ES-I3 (cell line): ENCODE data around the gene CELF1.
"Not testable (repeated sequence)": the region's sequence is repeated elsewhere in the genome, so short reads cannot be mapped to it uniquely, and the experiment has no call there.

ENCODE experiments used
- H3K36me3 ChIP-seq: 2 replicates; pipeline ENCODE4 v1.6.1; 2013; ENCODE audit warnings: mild to moderate bottlenecking, low read length, control low read depth, moderate library complexity; ENCODE audit not compliant: insufficient read depth
- H3K4me1 ChIP-seq: 2 replicates; pipeline ENCODE4 v1.6.1; 2013; ENCODE audit warnings: mild to moderate bottlenecking, control low read depth, low read length; ENCODE audit not compliant: insufficient read depth
- H3K9ac ChIP-seq: 2 replicates; pipeline ENCODE4 v1.6.1; 2013; ENCODE audit warnings: low read depth, mild to moderate bottlenecking, low read length, moderate library complexity
- H3K9me3 ChIP-seq: 2 replicates; pipeline ENCODE4 v1.6.1; 2013; ENCODE audit warnings: mild to moderate bottlenecking, low read length, moderate library complexity; ENCODE audit not compliant: control insufficient read depth, insufficient read depth

The CELF1 gene

DNA sequence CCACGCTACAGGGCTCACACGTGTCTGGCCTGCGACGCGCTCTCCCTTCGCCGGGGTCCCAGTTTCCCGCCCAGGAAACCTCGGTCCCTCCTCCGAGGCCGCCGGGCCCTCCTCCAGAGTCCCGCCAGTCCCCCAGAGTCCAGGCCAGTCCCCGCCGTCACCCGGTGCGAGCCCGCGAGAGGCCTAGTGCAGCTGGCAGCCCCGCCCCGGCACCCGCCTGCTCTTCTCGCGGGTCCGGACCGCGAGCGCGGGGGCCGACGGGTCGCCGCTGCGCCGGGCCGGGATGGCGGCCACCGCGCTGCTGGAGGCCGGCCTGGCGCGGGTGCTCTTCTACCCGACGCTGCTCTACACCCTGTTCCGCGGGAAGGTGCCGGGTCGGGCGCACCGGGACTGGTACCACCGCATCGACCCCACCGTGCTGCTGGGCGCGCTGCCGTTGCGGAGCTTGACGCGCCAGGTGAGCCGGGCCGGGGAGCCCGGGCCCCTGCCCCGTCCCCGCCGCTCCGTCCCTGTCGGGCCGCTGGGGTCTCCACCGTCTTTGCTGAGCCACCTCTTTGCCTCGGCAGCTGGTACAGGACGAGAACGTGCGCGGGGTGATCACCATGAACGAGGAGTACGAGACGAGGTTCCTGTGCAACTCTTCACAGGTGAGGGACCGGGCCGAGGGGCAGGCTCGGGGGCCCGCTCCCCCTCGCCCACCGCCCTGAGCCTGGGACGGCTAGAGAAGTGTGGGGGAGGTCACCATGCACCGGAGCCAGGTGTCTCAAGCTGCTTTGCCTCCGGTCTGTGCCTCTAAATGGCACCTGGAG is 12.6 kb upstream of the CELF1 start, which contains the start of gene PTPMT1:
Gene PTPMT1 (plus strand): TSS at position 260 of the 809 bp plus-strand sequence. CDS start 24 bp downstream, at position 284.
- Histone ChIP-seq H3K9me3 (no peaks in the 10 kb centered on the region; the same call in 1 of the 2 replicates), H3K4me1 (no peaks in the 10 kb centered on the region), H3K9ac (peak within 1 kb of the TSS; percentile 72), H3K36me3 (peaks cover 6% of the 10 kb centered on the region; the same call in 1 of the 2 replicates)

DNA sequence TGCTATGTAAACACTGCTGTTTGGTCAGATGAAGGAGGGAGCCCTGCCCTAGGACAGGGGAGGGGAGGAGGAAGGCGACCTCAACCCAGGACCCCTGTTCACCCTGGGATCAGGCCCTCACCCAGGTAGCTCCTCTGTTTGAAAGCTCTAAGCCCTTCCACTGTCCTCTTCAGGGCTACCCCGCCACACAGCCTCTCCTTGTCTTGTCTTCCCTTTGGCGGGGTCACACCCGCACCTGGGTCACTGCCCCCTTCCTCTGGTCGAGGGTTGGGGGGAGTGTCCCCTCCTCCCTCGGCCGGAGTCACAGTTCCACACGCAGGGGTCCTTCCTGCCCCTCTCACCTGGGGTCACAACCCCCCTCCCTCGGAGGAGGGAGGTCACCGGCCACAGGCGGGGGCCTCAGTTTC is 12.0 kb upstream of the CELF1 start:
- Histone ChIP-seq H3K36me3 (peaks cover 6% of the 10 kb centered on the region; the same call in 1 of the 2 replicates), H3K4me1 (no peaks in the 10 kb centered on the region), H3K9me3 (no peaks in the 10 kb centered on the region; the same call in 1 of the 2 replicates), H3K9ac (peak overlapping the region; percentile 72)

DNA sequence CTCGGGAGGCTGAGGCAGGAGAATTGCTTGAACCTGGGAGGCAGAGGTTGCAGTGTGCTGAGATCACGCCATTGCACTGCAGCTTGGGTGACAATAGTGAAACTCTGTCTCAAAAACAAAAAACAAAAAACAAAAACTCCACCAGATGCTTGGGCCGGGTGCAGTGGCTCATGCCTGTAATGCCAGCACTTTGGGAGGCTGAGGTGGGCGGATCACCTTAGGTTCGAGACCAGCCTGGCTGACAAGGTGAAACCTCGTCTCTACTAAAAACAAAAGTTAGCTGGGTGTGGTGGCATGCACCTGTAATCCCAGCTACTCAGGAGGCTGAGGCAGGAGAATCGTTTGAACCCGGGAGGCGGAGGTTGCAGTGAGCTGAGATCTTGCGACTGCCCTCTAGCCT is 11.4 kb upstream of the CELF1 start:
- H3K9me3 ChIP-seq, H3K4me1 ChIP-seq, H3K36me3 ChIP-seq: not testable (repeated sequence)
- H3K9ac ChIP-seq, result peak overlapping the region; percentile 72; the same call in 1 of the 2 replicates

DNA sequence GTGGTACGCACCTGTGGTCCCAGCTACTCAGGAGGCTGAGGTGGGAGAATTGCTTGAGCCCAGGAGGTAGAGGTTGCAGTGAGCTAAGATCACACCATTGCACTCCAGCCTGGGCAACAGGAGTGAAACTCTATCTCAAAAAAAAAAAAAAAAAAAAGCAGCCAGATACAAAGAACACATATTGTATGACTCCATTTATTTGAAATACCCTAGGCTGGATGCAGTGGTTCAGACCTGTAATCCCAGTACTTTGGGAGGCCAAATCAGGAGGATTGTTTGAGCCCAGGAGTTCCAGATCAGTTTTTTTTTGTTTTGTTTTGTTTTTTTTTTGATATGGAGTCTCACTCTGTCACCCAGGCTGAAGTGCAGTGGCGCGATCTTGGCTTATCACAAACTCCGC is 9.5 kb upstream of the CELF1 start:
- not testable (repeated sequence) for H3K36me3 ChIP-seq, H3K4me1 ChIP-seq, H3K9me3 ChIP-seq, H3K9ac ChIP-seq

DNA sequence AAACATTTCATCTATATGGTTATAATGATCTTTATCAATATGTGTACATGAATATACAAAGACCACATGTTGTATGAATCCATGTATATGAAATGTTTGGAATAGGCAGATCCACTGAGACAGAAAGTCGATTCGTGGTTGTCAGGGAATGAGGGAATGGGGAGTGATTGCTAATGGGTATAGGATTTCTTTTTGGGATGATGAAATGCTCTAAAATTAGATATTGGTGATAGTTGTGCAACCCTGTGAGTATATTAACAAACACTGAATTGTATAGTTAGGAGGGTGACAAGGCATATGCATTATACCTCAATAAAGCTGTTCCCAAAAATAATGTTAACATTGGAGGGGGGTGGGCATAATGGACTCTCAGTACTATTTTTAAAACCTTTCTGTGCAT is 7.5 kb upstream of the CELF1 start:
- no peaks in the 10 kb centered on the region for H3K9me3 ChIP-seq
- H3K36me3 ChIP-seq, result no peaks in the 10 kb centered on the region
- H3K4me1 ChIP-seq, result no peaks in the 10 kb centered on the region
- H3K9ac ChIP-seq, result no peak overlapping the region

DNA sequence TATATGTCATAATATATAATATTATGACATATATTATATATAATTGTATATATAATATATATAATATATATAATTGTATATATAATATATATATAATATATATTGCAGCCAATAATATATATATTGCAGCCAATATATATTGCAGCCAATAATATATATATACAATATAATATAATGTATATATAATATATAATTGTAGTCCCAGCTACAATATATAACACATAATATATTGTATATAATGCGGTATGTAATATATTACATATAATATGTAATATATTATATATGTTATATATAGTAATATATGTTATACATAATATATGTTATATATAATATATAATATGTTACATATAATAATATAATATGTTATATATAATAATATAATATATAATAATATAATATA is 5.8 kb upstream of the CELF1 start:
- no peak overlapping the region for H3K9ac ChIP-seq
- no peaks in the 10 kb centered on the region for H3K36me3 ChIP-seq
- H3K4me1 ChIP-seq, result peaks cover 2% of the 10 kb centered on the region; the same call in 1 of the 2 replicates
- no peaks in the 10 kb centered on the region for H3K9me3 ChIP-seq

DNA sequence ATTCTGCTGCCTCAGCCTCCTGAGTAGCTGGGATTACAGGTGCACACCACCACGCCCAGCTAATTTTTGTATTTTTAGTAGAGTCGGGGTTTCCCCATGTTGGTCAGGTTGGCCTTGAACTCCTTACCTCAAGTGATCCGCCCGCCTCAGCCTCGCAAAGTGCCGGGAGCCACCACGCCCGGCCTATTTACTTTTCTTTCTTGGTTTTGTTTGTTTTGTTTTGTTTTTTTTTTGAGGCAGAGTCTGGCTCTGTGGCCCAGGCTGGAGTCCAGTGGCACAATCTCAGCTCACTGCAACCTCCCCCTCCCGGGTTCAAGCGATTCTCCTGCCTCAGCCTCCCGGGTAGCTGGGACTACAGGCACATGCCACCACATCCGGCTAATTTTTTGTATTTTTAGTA is 4.1 kb upstream of the CELF1 start:
- not testable (repeated sequence) for H3K9me3 ChIP-seq, H3K9ac ChIP-seq, H3K4me1 ChIP-seq, H3K36me3 ChIP-seq

DNA sequence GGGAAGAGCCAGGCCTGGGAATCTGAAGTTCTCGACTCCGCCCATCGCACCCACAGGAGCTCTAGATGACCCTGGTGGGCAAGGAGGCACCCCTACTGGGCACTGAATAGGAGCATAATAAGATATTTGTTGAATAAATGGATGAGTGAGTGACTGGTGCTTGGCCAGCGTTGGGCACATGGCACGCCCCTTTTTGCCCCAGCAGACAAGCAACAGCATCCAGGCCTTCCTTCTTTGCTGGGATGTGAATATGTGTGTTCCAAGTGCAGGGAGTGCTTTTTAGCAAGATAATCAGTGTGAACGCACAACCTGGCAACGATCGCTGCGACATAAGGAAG is 443 bp upstream of the CELF1 start:
- H3K4me1 ChIP-seq, result peaks cover 14% of the 10 kb centered on the region
- no peaks in the 10 kb centered on the region for H3K9me3 ChIP-seq
- H3K36me3 ChIP-seq, result no peaks in the 10 kb centered on the region
- H3K9ac ChIP-seq, result peak overlapping the region; percentile 96

DNA sequence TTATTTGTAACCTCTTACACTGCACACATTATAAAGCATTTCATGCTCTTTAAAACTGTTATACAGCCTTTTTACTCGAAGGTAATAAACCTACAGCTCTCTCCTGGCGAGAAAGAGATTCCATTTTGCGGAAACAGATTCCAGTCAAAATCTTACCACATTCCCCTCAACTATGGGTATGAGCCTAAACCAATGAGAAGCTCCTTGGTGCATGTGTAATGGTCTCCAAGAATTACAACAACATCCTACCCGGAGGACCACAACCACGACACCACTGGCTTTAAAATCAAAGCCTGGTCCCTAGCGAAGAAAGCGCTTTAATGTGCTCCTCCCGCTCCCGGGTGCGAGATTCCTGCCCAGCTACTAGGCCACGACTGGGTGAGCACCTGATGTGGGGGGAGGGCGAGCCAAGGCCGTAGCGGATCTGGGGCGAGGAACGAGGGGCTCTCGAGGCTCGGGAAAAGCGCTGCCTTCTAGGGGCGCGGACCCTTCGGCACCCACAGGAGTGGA is 821 bp downstream of the CELF1 start:
- H3K9me3 ChIP-seq, result no peaks in the 10 kb centered on the region
- H3K4me1 ChIP-seq, result peaks cover 14% of the 10 kb centered on the region
- H3K9ac ChIP-seq, result peak overlapping the region; percentile 96
- H3K36me3 ChIP-seq, result no peaks in the 10 kb centered on the region

DNA sequence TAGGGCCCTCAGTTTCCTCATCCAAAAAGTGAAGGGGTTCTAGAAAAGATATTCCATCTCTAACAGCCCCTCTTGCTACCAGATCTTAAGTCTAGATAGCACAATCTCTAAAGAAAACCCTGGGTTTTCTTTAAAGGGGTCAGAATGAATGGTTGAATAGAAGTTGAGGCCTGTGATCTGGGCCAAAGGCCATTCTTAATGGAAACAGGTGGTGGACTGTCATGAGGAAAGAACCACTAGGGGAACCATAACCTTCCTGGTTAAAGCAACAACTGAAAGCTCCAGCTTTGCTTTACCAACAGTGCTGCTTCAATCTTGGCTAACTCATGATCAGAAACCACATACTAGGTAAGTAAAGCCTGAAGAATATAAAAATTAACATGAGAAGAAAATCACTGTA is 1.8 kb downstream of the CELF1 start:
- peak overlapping the region; percentile 96; the same call in 1 of the 2 replicates for H3K9ac ChIP-seq
- peaks cover 14% of the 10 kb centered on the region for H3K4me1 ChIP-seq
- H3K36me3 ChIP-seq, result no peaks in the 10 kb centered on the region
- H3K9me3 ChIP-seq, result no peaks in the 10 kb centered on the region

DNA sequence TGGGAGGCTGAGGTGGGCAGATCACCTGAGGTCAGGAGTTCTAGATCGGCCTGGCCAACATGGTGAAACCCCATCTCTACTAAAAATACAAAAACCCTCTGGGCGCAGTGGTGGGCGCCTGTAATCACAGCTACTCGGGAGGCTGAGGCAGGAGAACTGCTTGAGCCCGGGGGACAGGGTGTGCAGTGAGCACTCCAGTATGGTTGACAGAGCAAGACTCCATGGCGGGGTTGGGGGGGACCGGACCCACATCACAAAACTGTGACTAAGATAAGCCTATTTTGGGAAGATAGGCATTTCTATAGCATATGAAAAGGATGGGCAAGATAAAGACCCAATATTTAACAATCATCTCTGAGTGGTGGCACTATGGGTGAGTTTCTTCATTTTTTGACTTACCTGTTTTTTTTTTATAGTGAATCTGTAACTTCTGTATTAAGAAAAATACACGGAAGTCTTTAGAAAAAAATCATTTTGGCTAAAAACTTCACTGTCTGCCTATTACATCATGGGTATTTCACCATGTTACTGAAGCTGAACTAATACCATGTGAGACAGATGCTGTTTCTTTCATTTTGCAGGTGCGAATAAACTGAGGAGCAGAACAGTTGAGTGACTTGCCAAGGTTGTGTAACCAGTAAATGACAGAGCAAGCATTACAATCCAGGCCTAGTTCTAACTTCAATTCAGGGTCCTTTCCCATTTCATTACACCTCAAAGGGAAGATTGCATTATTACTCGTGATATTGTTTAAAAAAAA is 2.5 kb downstream of the CELF1 start:
- no peaks in the 10 kb centered on the region for H3K36me3 ChIP-seq
- H3K4me1 ChIP-seq, result peaks cover 14% of the 10 kb centered on the region
- peak overlapping the region; percentile 3; the same call in 1 of the 2 replicates for H3K9ac ChIP-seq
- no peaks in the 10 kb centered on the region for H3K9me3 ChIP-seq

DNA sequence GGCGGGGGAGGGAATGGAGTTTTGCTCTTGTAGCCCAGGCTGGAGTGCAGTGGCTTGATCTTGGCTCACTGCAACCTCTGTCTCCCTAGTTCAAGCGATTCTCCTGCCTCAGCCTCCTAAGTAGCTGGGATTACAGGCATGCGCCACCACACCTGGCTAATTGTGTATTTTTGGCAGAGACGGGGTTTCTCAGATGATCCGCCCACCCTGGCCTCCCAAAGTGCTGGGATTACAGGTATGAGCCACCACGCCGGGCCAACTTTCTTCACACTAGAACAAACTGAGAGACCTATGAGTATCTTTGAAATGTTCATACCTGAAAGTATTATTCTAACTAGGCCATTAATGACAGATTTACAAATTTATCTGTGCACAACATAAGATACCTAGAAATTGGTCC is 6.7 kb downstream of the CELF1 start:
- not testable (repeated sequence) for H3K36me3 ChIP-seq, H3K9ac ChIP-seq, H3K9me3 ChIP-seq, H3K4me1 ChIP-seq

DNA sequence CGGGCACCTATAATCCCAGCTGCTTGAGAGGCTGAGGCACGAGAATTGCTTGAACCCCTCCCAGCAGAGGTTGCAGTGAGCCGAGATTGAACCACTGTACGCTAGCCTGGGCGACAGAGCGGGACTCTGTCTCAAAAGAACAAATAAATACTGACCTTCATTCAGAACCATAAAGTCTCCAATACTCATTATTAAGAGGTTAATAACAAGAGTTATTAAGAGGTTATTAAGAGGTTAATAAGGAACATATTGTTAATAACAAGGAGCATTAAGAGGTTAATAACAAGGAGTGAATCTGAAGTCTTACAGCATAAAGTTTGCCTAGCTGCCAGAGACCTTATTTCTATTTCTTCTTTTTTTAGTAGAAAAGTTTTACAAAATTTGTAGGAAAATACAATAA is 7.6 kb downstream of the CELF1 start:
- Histone ChIP-seq H3K9me3 (no peaks in the 10 kb centered on the region), H3K36me3 (no peaks in the 10 kb centered on the region), H3K4me1 (peaks cover under 1% of the 10 kb centered on the region), H3K9ac (no peak overlapping the region)

DNA sequence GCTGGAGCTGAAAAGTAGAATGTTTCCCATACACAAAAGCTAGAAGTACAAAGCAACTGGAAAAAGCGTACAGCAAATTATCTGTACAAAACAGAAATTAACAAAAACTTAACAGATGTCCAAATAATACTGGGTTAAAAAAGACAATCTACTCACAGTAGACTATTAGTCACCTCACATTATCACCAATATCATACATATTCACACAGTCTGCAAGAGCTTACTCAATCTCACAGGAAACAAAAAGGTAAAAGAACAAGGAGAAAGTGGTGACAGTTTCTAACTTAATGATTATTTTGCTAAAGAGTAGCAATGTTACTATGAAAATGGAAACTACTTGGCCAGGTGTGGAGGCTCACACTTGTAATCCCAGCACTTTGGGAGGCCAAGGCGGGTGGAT is 11.9 kb downstream of the CELF1 start:
- Histone ChIP-seq H3K9me3 (no peaks in the 10 kb centered on the region), H3K9ac (no peak overlapping the region), H3K36me3 (no peaks in the 10 kb centered on the region), H3K4me1 (peaks cover 10% of the 10 kb centered on the region)

DNA sequence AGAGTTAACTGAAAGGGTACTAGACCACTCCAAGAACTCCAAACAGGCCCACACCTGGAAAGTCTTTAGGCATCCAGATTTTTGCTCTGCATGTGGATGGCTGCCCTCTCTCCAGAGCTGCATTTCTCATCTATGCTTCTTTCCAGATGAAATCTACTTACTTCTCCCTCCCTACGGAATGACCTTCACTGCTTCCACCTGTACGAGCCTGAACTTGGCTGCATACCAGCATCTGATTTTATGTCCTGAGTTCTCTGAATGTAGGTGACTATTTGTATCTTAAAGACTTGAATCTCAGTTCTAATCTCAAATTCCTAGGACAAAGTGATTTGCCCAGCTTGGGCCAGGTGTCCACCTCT is 13.3 kb downstream of the CELF1 start:
- Histone ChIP-seq H3K36me3 (no peaks in the 10 kb centered on the region), H3K4me1 (peaks cover 10% of the 10 kb centered on the region), H3K9me3 (no peaks in the 10 kb centered on the region), H3K9ac (no peak overlapping the region)
